ENCODE results near the gene PLEKHM1.
"Not testable (repeated sequence)": the region's sequence is repeated elsewhere in the genome, so short reads cannot be mapped to it uniquely, and the experiment has no call there.

The PLEKHM1 gene

DNA sequence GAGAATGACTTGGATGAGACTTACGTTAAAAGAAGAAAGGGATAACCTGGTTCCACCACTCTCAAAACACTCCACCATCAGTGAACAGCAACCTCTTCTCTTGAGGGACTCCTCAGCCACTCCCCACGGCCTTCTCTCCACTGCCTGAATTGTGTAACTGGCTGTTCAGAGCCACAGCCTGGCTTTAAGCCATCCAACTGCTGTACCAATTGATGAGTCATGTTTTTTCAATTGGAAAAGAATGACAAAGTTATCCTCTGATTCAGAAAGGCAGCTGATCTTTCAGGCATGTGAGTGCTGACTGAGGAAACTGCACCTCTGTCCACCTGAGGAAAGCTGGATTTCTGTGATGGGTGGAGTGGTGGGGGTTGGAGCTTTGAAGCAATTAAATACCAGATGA lies 2.8 kb downstream of the PLEKHM1 start:
- peak overlapping the region in 8 of 11 experiments; percentile 14 to 50 (median 28); a peak in 7 of 22 replicates for H3K9ac ChIP-seq
- peaks cover 0 to 48% (median 0%) of the 10 kb centered on the region in 11 experiments; a peak in 5 of 22 replicates for H4K20me1 ChIP-seq
- H3K27ac ChIP-seq = peak overlapping the region in 10 of 11 experiments; percentile 55 to 73 (median 66); a peak in 20 of 22 replicates
- H3K4me3 ChIP-seq = peak overlapping the region in 3 of 10 experiments; percentile 17 to 34 (median 25); a peak in 1 of 20 replicates
- H3K27me3 ChIP-seq; H3K36me3 ChIP-seq; H3K9me3 ChIP-seq (replicated peaks in 1 of 11): not testable (repeated sequence)
- peaks cover 55 to 69% (median 61%) of the 10 kb centered on the region in 10 experiments for H3K4me1 ChIP-seq
- peak overlapping the region; percentile 52 to 95 (median 86) for H3K4me2 ChIP-seq
- TF ChIP-seq Cebpa-rat (IDR thresholded peaks at IDR 0.05) = peak in 7 of 11 experiments; percentile 40 to 81 (median 52); a peak in 9 of 22 replicates

- not testable (repeated sequence) for H3K9me3 ChIP-seq (replicated peaks in 1 of 11); H3K27me3 ChIP-seq; H3K4me3 ChIP-seq
- H3K4me1 ChIP-seq = peaks cover 45 to 65% (median 53%) of the 10 kb centered on the region in 10 experiments
- H3K36me3 ChIP-seq = peaks cover 0 to 18% (median 11%) of the 10 kb centered on the region in 11 experiments; a peak in 12 of 22 replicates
- H3K27ac ChIP-seq = peak overlapping the region in 8 of 11 experiments; percentile 11 to 67 (median 48); a peak in 13 of 22 replicates
- peaks cover 0 to 62% (median 0%) of the 10 kb centered on the region in 11 experiments; a peak in 5 of 22 replicates for H4K20me1 ChIP-seq
- peak overlapping the region in 3 of 11 experiments; percentile 10 to 44 (median 42); a peak in 2 of 22 replicates for H3K9ac ChIP-seq
- peak overlapping the region; percentile 53 to 75 (median 65) for H3K4me2 ChIP-seq
Observed at GRCh38 chr17:45483591-45484216, 6.8 kb downstream of the PLEKHM1 start.

GRCh38 chr17:45483177-45483576 lies 7.3 kb downstream of the PLEKHM1 start:
- H3K27me3 ChIP-seq; H3K9me3 ChIP-seq (replicated peaks in 1 of 11); H3K4me3 ChIP-seq: not testable (repeated sequence)
- peaks cover 0 to 57% (median 0%) of the 10 kb centered on the region in 11 experiments; a peak in 5 of 22 replicates for H4K20me1 ChIP-seq
- H3K4me1 ChIP-seq = peaks cover 43 to 65% (median 51%) of the 10 kb centered on the region in 10 experiments
- peaks cover 2 to 24% (median 11%) of the 10 kb centered on the region in 11 experiments; a peak in 15 of 22 replicates for H3K36me3 ChIP-seq
- H3K27ac ChIP-seq = peak overlapping the region in 6 of 11 experiments; percentile 46 to 67 (median 50); a peak in 7 of 22 replicates
- H3K4me2 ChIP-seq = peak overlapping the region; percentile 62 to 76 (median 68); a peak in 21 of 22 replicates
- 0 out of 22 replicates have a peak overlapping the region, but pooled peaks of 1 of the 11 experiments have one; percentile 10 for H3K9ac ChIP-seq

GRCh38 chr17:45482317-45482716 lies 8.2 kb downstream of the PLEKHM1 start:
- Histone ChIP-seq H3K36me3 (peaks cover 4 to 32% (median 19%) of the 10 kb centered on the region in 11 experiments; a peak in 19 of 22 replicates), H3K4me2 (peak overlapping the region; percentile 59 to 76 (median 67); a peak in 21 of 22 replicates), H3K4me1 (peaks cover 38 to 63% (median 46%) of the 10 kb centered on the region in 10 experiments), H3K9ac (peak overlapping the region in 1 of 11 experiments; percentile 33; a peak in 2 of 22 replicates), H3K27ac (peak overlapping the region in 4 of 11 experiments; percentile 11 to 44 (median 38); a peak in 4 of 22 replicates), H4K20me1 (peaks cover 0 to 54% (median 5%) of the 10 kb centered on the region in 11 experiments; a peak in 8 of 22 replicates)
- H3K9me3 ChIP-seq (replicated peaks in 1 of 11); H3K27me3 ChIP-seq; H3K4me3 ChIP-seq: not testable (repeated sequence)

DNA sequence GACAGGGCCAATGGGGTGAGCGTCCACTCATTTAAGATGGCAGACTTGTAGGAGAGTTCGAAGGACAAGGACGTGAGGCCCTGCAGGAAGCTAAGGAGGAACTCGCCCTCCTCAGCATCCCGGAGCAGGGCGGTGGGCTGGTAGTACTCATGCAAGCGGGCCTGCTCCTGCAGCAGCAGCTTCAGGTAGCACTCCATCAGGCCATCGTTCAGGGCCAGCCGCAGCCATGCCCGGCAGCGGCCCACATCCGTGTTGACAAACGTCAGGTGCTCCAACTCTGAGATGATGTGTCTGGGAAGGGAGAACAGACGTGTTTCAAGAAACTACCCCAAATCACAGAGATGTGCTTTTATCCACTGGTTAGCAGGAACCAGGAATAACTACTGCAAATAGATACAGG lies 15.1 kb downstream of the PLEKHM1 start:
- not testable (repeated sequence) for H3K9me3 ChIP-seq (replicated peaks in 1 of 11)

GRCh38 chr17:45472249-45472648 lies 18.3 kb downstream of the PLEKHM1 start:
- Histone ChIP-seq H4K20me1 (peaks cover 0 to 23% (median 0%) of the 10 kb centered on the region in 11 experiments; a peak in 4 of 22 replicates), H3K4me1 (peaks cover 0 to 21% (median 15%) of the 10 kb centered on the region in 10 experiments; a peak in 15 of 20 replicates), H3K36me3 (peaks cover 17 to 74% (median 49%) of the 10 kb centered on the region in 11 experiments; a peak in 21 of 22 replicates), H3K27ac (peak overlapping the region in 1 of 11 experiments; percentile 25; a peak in 2 of 22 replicates)
- H3K9me3 ChIP-seq (replicated peaks in 1 of 11); H3K4me3 ChIP-seq; H3K9ac ChIP-seq; H3K4me2 ChIP-seq; H3K27me3 ChIP-seq: not testable (repeated sequence)

More for the DNA sequence above, 15.1 kb downstream of the PLEKHM1 start:
- H3K27me3 ChIP-seq, H3K9ac ChIP-seq, H3K27ac ChIP-seq, H3K4me3 ChIP-seq, H3K4me2 ChIP-seq: not testable (repeated sequence)
- Histone ChIP-seq H3K36me3 (peaks cover 20 to 75% (median 48%) of the 10 kb centered on the region in 11 experiments; a peak in 21 of 22 replicates), H3K4me1 (peaks cover 0 to 20% (median 16%) of the 10 kb centered on the region in 10 experiments; a peak in 13 of 20 replicates), H4K20me1 (peaks cover 0 to 31% (median 0%) of the 10 kb centered on the region in 11 experiments; a peak in 9 of 22 replicates)

- peak overlapping the region in 4 of 11 experiments; percentile 33 to 48 (median 45); a peak in 4 of 22 replicates for H3K4me2 ChIP-seq
Observed at GRCh38 chr17:45469204-45469563, 21.3 kb downstream of the PLEKHM1 start.

GRCh38 chr17:45468293-45469203 lies 22.0 kb downstream of the PLEKHM1 start:
- H3K4me2 ChIP-seq = 0 out of 22 replicates have a peak overlapping the region, but pooled peaks of 1 of the 11 experiments have one; percentile 46
- H3K4me1 ChIP-seq = peaks cover 10 to 32% (median 25%) of the 10 kb centered on the region in 10 experiments
- H3K9me3 ChIP-seq (replicated peaks in 1 of 11); H3K27me3 ChIP-seq; H3K9ac ChIP-seq; H3K4me3 ChIP-seq: not testable (repeated sequence)
- H4K20me1 ChIP-seq = peaks cover 0 to 35% (median 0%) of the 10 kb centered on the region in 11 experiments; a peak in 4 of 22 replicates
- peaks cover 13 to 48% (median 27%) of the 10 kb centered on the region in 11 experiments; a peak in 19 of 22 replicates for H3K36me3 ChIP-seq
- 0 out of 22 replicates have a peak overlapping the region, but pooled peaks of 1 of the 11 experiments have one; percentile 9 for H3K27ac ChIP-seq

More at GRCh38 chr17:45469204-45469563, 21.3 kb downstream of the PLEKHM1 start:
- H4K20me1 ChIP-seq = peaks cover 0 to 29% (median 0%) of the 10 kb centered on the region in 11 experiments; a peak in 4 of 22 replicates
- H3K9ac ChIP-seq; H3K27me3 ChIP-seq; H3K9me3 ChIP-seq (replicated peaks in 1 of 11); H3K4me3 ChIP-seq: not testable (repeated sequence)
- H3K4me1 ChIP-seq = peaks cover 5 to 26% (median 19%) of the 10 kb centered on the region in 10 experiments; a peak in 19 of 20 replicates
- H3K27ac ChIP-seq = 0 out of 22 replicates have a peak overlapping the region, but pooled peaks of 1 of the 11 experiments have one; percentile 9
- peaks cover 13 to 54% (median 29%) of the 10 kb centered on the region in 11 experiments; a peak in 19 of 22 replicates for H3K36me3 ChIP-seq

DNA sequence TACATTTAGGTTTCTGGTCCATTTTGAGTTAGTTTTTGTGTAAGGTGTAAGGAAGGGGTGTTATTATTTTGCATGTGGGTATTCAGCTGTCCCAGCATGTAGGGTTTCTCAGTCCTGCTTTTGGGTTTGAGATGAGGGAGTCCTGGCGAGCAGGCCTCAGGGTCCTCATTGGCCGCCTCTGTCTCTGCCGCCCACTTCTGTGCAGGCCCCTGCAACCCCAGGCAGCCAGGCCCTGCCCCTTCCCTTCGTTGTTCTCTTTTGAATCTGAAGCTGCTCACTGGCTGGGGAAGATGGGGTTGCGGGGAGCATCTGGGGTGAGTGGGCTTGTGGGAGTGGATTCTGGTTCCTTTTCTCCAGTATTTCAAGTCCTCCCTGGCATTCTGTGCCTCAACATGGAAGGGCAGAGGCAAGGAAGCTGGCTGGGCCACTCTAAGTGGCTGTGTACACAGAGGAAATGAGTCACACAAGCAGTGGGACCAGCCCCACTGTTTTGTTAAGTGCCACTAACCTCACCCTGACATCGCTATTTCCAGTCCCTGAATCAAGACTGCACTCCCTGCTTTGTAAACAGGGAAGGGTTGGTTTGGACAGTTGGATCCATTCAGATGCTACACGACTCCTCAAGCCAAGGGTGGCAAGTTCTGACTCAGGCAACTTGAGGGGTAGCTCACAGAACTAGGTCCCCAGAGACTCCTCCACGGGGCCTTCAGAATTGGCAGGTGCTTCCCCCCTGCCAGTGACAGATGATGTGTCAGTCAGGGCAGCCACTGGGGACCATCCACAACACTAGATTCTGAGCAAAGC lies 28.8 kb downstream of the PLEKHM1 start:
- H3K4me3 ChIP-seq; H3K27me3 ChIP-seq; H3K9me3 ChIP-seq (replicated peaks in 1 of 11): not testable (repeated sequence)
- Histone ChIP-seq H3K4me1 (peaks cover 36 to 79% (median 72%) of the 10 kb centered on the region in 10 experiments), H3K9ac (peak overlapping the region in 8 of 11 experiments; percentile 32 to 77 (median 67); a peak in 14 of 22 replicates), H3K4me2 (peak overlapping the region; percentile 61 to 84 (median 75)), H4K20me1 (peaks cover 0 to 22% (median 0%) of the 10 kb centered on the region in 11 experiments; a peak in 5 of 22 replicates), H3K36me3 (peaks cover 0 to 14% (median 5%) of the 10 kb centered on the region in 11 experiments; a peak in 10 of 22 replicates), H3K27ac (peak overlapping the region in 9 of 11 experiments; percentile 54 to 89 (median 79); a peak in 18 of 22 replicates)

GRCh38 chr17:45460422-45460821 lies 30.1 kb downstream of the PLEKHM1 start:
- peak overlapping the region; percentile 61 to 84 (median 75); a peak in 20 of 22 replicates for H3K4me2 ChIP-seq
- H3K9ac ChIP-seq = peak overlapping the region in 7 of 11 experiments; percentile 44 to 77 (median 70); a peak in 11 of 22 replicates
- H4K20me1 ChIP-seq = peaks cover 0 to 22% (median 0%) of the 10 kb centered on the region in 11 experiments; a peak in 5 of 22 replicates
- not testable (repeated sequence) for H3K9me3 ChIP-seq (replicated peaks in 1 of 11); H3K4me3 ChIP-seq; H3K27me3 ChIP-seq
- peak overlapping the region in 8 of 11 experiments; percentile 67 to 89 (median 82); a peak in 15 of 22 replicates for H3K27ac ChIP-seq
- H3K4me1 ChIP-seq = peaks cover 36 to 92% (median 85%) of the 10 kb centered on the region in 10 experiments
- peaks cover 3 to 20% (median 10%) of the 10 kb centered on the region in 11 experiments; a peak in 14 of 22 replicates for H3K36me3 ChIP-seq

Measured in BLaER1 treated with 17β-estradiol and CSF1 and Interleukin-3, amounts not matched to agents 10 nM and 100 nM (cell line).